MM.1S (cell line): ENCODE data around the gene ERMAP.

ENCODE experiments used
- DNase-seq: peaks from one replicate; pipeline ENCODE4 v3.0.0-alpha.2; 2015
- H2AFZ ChIP-seq: fragments of 300-600 bp; sonication (generic); 2 replicates; pipeline ENCODE4 v1.6.0; 2016; ENCODE audit warnings: antibody characterized with exemption, low read length
- H3F3A ChIP-seq: fragments of 300-600 bp; sonication (generic); 2 replicates; pipeline ENCODE4 v1.6.1; 2016; ENCODE audit warnings: mild to moderate bottlenecking, antibody characterized with exemption, low read length, moderate library complexity, mixed read lengths; ENCODE audit not compliant: insufficient read depth
- H3K27ac ChIP-seq: fragments of 300-600 bp; sonication (generic); 2 replicates; pipeline ENCODE4 v1.5.1; 2016; ENCODE audit warnings: mild to moderate bottlenecking, low read length
- H3K27me3 ChIP-seq: fragments of 300-600 bp; sonication (generic); replicated peaks from 2 replicates; pipeline ENCODE4 v1.6.0; 2016; ENCODE audit warnings: low read length; ENCODE audit not compliant: insufficient read depth
- H3K36me3 ChIP-seq: fragments of 300-600 bp; sonication (generic); replicated peaks from 2 replicates; pipeline ENCODE4 v1.6.1; 2016; ENCODE audit warnings: mild to moderate bottlenecking, low read length, mixed read lengths; ENCODE audit not compliant: insufficient read depth
- H3K4me1 ChIP-seq: fragments of 300-600 bp; sonication (generic); 2 replicates; pipeline ENCODE4 v1.6.1; 2016; ENCODE audit warnings: low read length, mixed read lengths
- H3K4me2 ChIP-seq: fragments of 300-600 bp; sonication (generic); 2 replicates; pipeline ENCODE4 v1.6.0; 2016; ENCODE audit warnings: low read depth, low read length
- H3K4me3 ChIP-seq: fragments of 300-600 bp; sonication (generic); 2 replicates; pipeline ENCODE4 v1.5.1; 2016; ENCODE audit warnings: low read length, mixed read lengths
- H3K79me2 ChIP-seq: fragments of 300-600 bp; sonication (generic); 2 replicates; pipeline ENCODE4 v1.6.1; 2016; ENCODE audit warnings: mixed run types, low read length, mixed read lengths
- H3K9ac ChIP-seq: fragments of 300-600 bp; sonication (generic); 2 replicates; pipeline ENCODE4 v1.6.1; 2016; ENCODE audit warnings: low read length, mixed read lengths
- H3K9me2 ChIP-seq: fragments of 300-600 bp; sonication (generic); replicated peaks from 2 replicates; pipeline ENCODE4 v1.6.1; 2016; ENCODE audit warnings: mild to moderate bottlenecking, low read length, mixed read lengths; ENCODE audit not compliant: insufficient read depth
- H3K9me3 ChIP-seq: fragments of 300-600 bp; sonication (generic); replicated peaks from 2 replicates; pipeline ENCODE4 v1.6.1; 2016; ENCODE audit warnings: mild to moderate bottlenecking, low read length, mixed read lengths; ENCODE audit not compliant: insufficient read depth
- H4K20me1 ChIP-seq: fragments of 300-600 bp; sonication (generic); 2 replicates; pipeline ENCODE4 v1.6.1; 2016; ENCODE audit warnings: mild to moderate bottlenecking, low read length, moderate library complexity, mixed read lengths; ENCODE audit not compliant: insufficient read depth
- EZH2 ChIP-seq: fragments of 300-600 bp; sonication (generic); optimal IDR thresholded peaks from 2 replicates; pipeline ENCODE3; 2017; ENCODE audit warnings: low read depth, mild to moderate bottlenecking, antibody characterized with exemption, low read length, mixed read lengths
- EZH2phosphoT487 ChIP-seq: fragments of 300-600 bp; sonication (generic); IDR thresholded peaks from 2 replicates; pipeline ENCODE4 v1.6.1; 2018; ENCODE audit warnings: antibody characterized with exemption, low read length
- TF ChIP-seq, protein P1 (sequence below): fragments of 300-600 bp; sonication (generic); IDR thresholded peaks from 2 replicates; pipeline ENCODE4 v1.5.1; 2016; ENCODE audit warnings: antibody characterized with exemption, low read length, mixed read lengths

The ERMAP gene, protein sequence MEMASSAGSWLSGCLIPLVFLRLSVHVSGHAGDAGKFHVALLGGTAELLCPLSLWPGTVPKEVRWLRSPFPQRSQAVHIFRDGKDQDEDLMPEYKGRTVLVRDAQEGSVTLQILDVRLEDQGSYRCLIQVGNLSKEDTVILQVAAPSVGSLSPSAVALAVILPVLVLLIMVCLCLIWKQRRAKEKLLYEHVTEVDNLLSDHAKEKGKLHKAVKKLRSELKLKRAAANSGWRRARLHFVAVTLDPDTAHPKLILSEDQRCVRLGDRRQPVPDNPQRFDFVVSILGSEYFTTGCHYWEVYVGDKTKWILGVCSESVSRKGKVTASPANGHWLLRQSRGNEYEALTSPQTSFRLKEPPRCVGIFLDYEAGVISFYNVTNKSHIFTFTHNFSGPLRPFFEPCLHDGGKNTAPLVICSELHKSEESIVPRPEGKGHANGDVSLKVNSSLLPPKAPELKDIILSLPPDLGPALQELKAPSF

DNA sequence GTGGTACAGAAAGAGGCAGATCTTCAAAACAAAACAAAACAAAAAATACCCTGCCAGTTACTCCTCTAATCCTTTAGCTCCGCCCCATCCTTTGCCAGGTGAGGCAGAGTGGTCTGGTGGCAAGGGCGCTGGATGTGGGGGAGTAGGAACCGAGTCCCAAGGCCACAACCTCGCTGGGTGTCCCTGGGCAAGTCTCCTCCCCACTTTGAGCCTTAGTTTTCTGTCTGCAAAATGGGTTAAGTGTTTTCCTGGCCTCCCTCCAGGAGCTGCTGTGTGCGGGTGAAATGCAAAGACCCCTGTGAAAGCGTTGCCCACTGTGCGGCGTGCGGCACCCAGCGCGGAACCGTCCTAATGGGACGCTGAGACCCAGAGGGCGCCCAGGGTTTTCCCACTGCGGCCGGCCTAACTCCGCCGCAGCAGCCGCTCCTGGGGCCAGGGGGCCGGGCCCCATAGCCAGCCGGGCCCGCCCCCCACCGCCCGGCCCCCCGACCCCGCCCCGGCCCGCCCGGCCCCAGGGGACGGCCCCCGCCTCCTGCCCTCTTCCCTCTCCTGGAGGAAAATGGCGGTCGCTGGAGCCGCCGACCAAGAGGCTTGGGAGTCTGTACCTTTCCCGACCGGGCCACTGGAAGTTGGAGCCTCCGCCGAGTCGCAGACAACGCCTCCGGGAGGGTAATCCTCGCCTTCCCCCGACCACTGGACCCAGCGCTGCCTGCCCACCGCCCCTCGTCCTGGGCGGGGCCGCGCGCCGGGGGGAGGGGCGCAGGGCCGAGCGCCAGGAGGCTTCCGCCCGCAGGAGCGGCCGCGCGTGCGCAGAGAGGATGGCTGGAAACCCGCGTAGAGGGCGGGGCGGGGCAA is at the start of gene ERMAP, which contains the start of gene SVBP:
Gene ERMAP, plus strand, starts transcription at position 538 of the 855 bp plus-strand sequence. CDS start 13,327 bp downstream, outside the sequence.
Gene SVBP, minus strand, starts transcription at position 813 of the 855 bp plus-strand sequence. CDS start 853 bp downstream, outside the sequence.
- no peaks in the 10 kb centered on the region for H3K36me3 ChIP-seq
- TF ChIP-seq EZH2, result no peak
- TF ChIP-seq, protein P1, sequence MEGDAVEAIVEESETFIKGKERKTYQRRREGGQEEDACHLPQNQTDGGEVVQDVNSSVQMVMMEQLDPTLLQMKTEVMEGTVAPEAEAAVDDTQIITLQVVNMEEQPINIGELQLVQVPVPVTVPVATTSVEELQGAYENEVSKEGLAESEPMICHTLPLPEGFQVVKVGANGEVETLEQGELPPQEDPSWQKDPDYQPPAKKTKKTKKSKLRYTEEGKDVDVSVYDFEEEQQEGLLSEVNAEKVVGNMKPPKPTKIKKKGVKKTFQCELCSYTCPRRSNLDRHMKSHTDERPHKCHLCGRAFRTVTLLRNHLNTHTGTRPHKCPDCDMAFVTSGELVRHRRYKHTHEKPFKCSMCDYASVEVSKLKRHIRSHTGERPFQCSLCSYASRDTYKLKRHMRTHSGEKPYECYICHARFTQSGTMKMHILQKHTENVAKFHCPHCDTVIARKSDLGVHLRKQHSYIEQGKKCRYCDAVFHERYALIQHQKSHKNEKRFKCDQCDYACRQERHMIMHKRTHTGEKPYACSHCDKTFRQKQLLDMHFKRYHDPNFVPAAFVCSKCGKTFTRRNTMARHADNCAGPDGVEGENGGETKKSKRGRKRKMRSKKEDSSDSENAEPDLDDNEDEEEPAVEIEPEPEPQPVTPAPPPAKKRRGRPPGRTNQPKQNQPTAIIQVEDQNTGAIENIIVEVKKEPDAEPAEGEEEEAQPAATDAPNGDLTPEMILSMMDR, result no peak
- TF ChIP-seq EZH2phosphoT487, result no peak
- peak; percentile 91 for DNase-seq
- peaks cover 6% of the 10 kb centered on the region for H3K4me1 ChIP-seq
- H3K27me3 ChIP-seq, result no peaks in the 10 kb centered on the region
- peak within 1 kb of the TSS; percentile 94 for H3K9ac ChIP-seq
- H3K27ac ChIP-seq, result peak within 1 kb of the TSS; percentile 75
- H3K79me2 ChIP-seq, result no peaks in the 10 kb centered on the region
- no peaks in the 10 kb centered on the region for H3K9me2 ChIP-seq
- H4K20me1 ChIP-seq, result no peaks in the 10 kb centered on the region
- peak within 1 kb of the TSS; percentile 90 for H3K4me2 ChIP-seq
- peak within 1 kb of the TSS; percentile 98 for H2AFZ ChIP-seq
- peak within 1 kb of the TSS; percentile 89 for H3K4me3 ChIP-seq
- peaks cover 8% of the 10 kb centered on the region; the same call in 1 of the 2 replicates for H3F3A ChIP-seq
- no peaks in the 10 kb centered on the region for H3K9me3 ChIP-seq

DNA sequence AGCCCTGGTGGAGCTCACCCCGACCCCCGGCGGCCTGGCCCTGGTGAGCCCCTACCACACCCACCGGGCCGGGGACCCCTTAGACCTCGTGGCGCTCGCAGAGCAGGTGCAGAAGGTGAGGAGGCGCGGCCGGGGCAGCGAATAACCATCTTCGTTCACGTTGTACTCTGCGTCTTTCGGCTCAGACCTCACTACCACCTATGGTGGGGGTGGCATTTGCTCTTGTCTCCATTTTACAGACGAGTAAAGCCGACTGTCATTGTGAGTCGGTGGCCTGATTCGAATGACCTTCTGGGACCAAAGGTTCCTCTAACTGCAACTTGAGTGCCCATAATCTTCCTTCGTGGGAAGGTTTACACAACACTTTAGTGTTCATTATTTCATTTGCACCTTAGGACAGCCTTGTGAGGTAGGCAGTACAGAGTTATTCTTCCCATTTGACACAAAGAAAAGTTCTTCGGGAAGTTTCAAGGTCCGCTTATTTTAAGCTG is 49.4 kb upstream of the ERMAP start:
- Histone ChIP-seq H2AFZ (peak overlapping the region; percentile 81), H3K9me2 (no peaks in the 10 kb centered on the region), H3K36me3 (no peaks in the 10 kb centered on the region), H3K9me3 (no peaks in the 10 kb centered on the region), H4K20me1 (no peaks in the 10 kb centered on the region), H3K27me3 (no peaks in the 10 kb centered on the region), H3K27ac (peak overlapping the region; percentile 42; the same call in 1 of the 2 replicates), H3K79me2 (peaks cover 69% of the 10 kb centered on the region), H3K4me2 (peak overlapping the region; percentile 79), H3F3A (no peaks in the 10 kb centered on the region), H3K4me3 (peak overlapping the region; percentile 84), H3K4me1 (peaks cover 7% of the 10 kb centered on the region), H3K9ac (peak overlapping the region; percentile 74)
- peak; percentile 33 for DNase-seq
- TF ChIP-seq EZH2 (no peak), EZH2phosphoT487 (no peak)
- TF ChIP-seq, protein P1, result no peak

DNA sequence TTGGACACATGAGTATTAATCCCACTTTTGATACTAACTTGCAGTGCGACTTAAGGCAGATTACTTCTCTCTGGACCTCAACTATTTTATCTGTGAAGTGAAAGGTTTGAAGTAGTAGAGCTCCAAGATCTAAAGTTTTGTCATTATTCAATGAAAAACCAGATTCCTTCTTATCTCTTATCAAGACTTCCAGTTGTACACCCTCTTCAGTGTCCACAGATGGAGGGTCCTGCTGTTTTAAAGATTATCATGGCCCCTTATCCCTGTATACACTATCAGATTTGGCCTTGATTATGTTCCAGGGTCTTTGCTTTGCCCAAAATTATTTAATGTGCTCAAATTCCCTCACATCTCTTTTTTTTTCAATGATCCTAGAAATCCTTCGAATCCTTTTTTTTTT is 48.8 kb upstream of the ERMAP start:
- peak overlapping the region; percentile 74; the same call in 1 of the 2 replicates for H3K9ac ChIP-seq
- TF ChIP-seq EZH2phosphoT487 (no peak), EZH2 (no peak)
- TF ChIP-seq, protein P1, result no peak
- no peak for DNase-seq
- H3F3A ChIP-seq, result no peaks in the 10 kb centered on the region
- no peak overlapping the region for H2AFZ ChIP-seq
- no peaks in the 10 kb centered on the region for H3K36me3 ChIP-seq
- H3K9me3 ChIP-seq, result no peaks in the 10 kb centered on the region
- peaks cover 71% of the 10 kb centered on the region for H3K79me2 ChIP-seq
- H3K4me2 ChIP-seq, result peak overlapping the region; percentile 79
- no peak overlapping the region for H3K27ac ChIP-seq
- peaks cover 7% of the 10 kb centered on the region for H3K4me1 ChIP-seq
- H3K27me3 ChIP-seq, result no peaks in the 10 kb centered on the region
- no peaks in the 10 kb centered on the region for H4K20me1 ChIP-seq
- no peaks in the 10 kb centered on the region for H3K9me2 ChIP-seq
- H3K4me3 ChIP-seq, result peak overlapping the region; percentile 84
